PC-9 (cell line): ENCODE data around the gene TSC1. TPM values are rescaled to one million over a fixed set of nuclear protein-coding genes. Genes with fewer than 3 reads are reported as not detected.

Experiments
- BruUV-seq: library from RNA; stranded (reverse); fragments of 400-500 nt; replicated peaks from 2 replicates; lab custom pipeline; 2021; lab: Mats Ljungman, UMichigan
- CTCF ChIA-PET: fragments of 300-600 bp; sonication (Branson Sonifier 250); formaldehyde crosslinking; loops from one replicate; lab custom pipeline; 2022; ENCODE audit warnings: antibody characterized with exemption; lab: Charles Lee
- POLR2A ChIA-PET: fragments of 300-600 bp; sonication (Branson Sonifier 250); formaldehyde crosslinking; loops from one replicate; lab custom pipeline; 2022; ENCODE audit warnings: antibody characterized with exemption; ENCODE audit not compliant: unreplicated experiment; lab: Charles Lee
- DNase-seq, 2 experiments: peaks; one replicate each; pipeline versions ENCODE4 v3.0.0 to v3.0.0-alpha.2; 2015 to 2022; ENCODE audit warnings: mixed read lengths in 1 of 2
- H2AFZ ChIP-seq: fragments of 200-600 bp; sonication (generic); 2 replicates; pipeline ENCODE4 v1.8.1; 2017; ENCODE audit warnings: antibody characterized with exemption
- H3F3A ChIP-seq: fragments of 200-600 bp; sonication (generic); 2 replicates; pipeline ENCODE4 v1.8.1; 2017; ENCODE audit warnings: antibody characterized with exemption, mild to moderate bottlenecking, low read depth; ENCODE audit not compliant: insufficient read depth
- H3K27ac ChIP-seq: fragments of 200-600 bp; sonication (generic); 2 replicates; pipeline ENCODE4 v1.6.1; 2016; ENCODE audit warnings: mixed run types
- H3K27me3 ChIP-seq: fragments of 200-600 bp; sonication (generic); 2 replicates; pipeline ENCODE4 v1.6.1; 2016; ENCODE audit warnings: low read depth, mixed run types; ENCODE audit not compliant: insufficient read depth
- H3K36me3 ChIP-seq: fragments of 200-600 bp; sonication (generic); 2 replicates; pipeline ENCODE4 v1.6.1; 2016; ENCODE audit warnings: low read depth, mixed run types
- H3K4me1 ChIP-seq: fragments of 200-600 bp; sonication (generic); replicated peaks from 2 replicates; pipeline ENCODE4 v1.6.1; 2016; ENCODE audit warnings: mixed run types; ENCODE audit not compliant: insufficient read depth
- H3K4me2 ChIP-seq: fragments of 200-600 bp; sonication (generic); 2 replicates; pipeline ENCODE4 v1.6.1; 2017; ENCODE audit warnings: mixed run types
- H3K4me3 ChIP-seq: fragments of 200-600 bp; sonication (generic); 2 replicates; pipeline ENCODE4 v1.6.1; 2016; ENCODE audit warnings: mixed run types
- H3K79me2 ChIP-seq: fragments of 200-600 bp; sonication (generic); 2 replicates; pipeline ENCODE4 v1.6.1; 2017; ENCODE audit warnings: low read depth, mixed run types
- H3K9me2 ChIP-seq: fragments of 200-600 bp; sonication (generic); 2 replicates; pipeline ENCODE4 v1.8.1; 2017; ENCODE audit warnings: mild to moderate bottlenecking; ENCODE audit not compliant: insufficient read depth
- H3K9me3 ChIP-seq: fragments of 200-600 bp; sonication (generic); 2 replicates; pipeline ENCODE4 v1.8.1; 2016; ENCODE audit warnings: low read depth; ENCODE audit not compliant: insufficient read depth
- H4K20me1 ChIP-seq: fragments of 200-600 bp; sonication (generic); 2 replicates; pipeline ENCODE4 v1.8.1; 2017; ENCODE audit not compliant: insufficient read depth
- CTCF ChIP-seq: fragments of 200-600 bp; sonication (generic); conservative IDR thresholded peaks from 2 replicates; pipeline ENCODE4 v1.6.1; 2017; ENCODE audit warnings: mixed run types, antibody characterized with exemption, mild to moderate bottlenecking, moderate library complexity
- EZH2 ChIP-seq: fragments of 200-600 bp; sonication (generic); IDR thresholded peaks from 2 replicates; pipeline ENCODE4 v1.8.0; 2017; ENCODE audit warnings: antibody characterized with exemption, low read depth
- intact Hi-C: fragments of 100-400 bp; cut with micrococcal nuclease; formaldehyde crosslinking; loops from one replicate; pipeline ENCODE4 v1.10.0; 2022; ENCODE audit not compliant: unreplicated experiment
- total RNA-seq: library from RNA; stranded (reverse); gene quantifications from 2 replicates; pipeline ENCODE4 v1.2.3, GENCODE V29; 2021

Gene TSC1
- total RNA-seq, 1 experiment from 2014 or later, result 61.0 TPM

GRCh38 chr9:132986640-132987620 is 42.5 kb upstream of the TSC1 start:
- Histone ChIP-seq H3K27me3 (peaks cover 99% of the 10 kb centered on the region), H2AFZ (no peak overlapping the region)
- no TSS peak for BruUV-seq

DNA sequence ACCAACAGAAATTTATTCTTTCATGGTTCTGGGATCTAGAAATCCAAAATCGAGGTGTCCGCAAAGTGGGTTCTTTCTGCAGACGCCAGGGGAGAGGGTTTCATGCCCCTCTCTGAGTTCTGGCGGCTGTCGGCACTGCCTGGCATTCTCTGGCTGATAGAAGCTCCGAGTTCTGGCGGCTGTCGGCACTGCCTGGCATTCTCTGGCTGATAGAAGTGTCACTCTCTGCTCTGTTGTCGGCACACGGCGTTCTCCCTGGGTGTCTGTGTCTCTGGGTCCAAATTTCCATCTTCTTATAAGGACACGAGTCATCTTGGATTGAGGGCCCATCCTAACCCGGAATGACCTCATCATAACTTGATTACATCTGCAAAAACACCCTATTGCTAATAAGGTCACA is 41.7 kb upstream of the TSC1 start:
- no peaks in the 10 kb centered on the region for H3K9me3 ChIP-seq
- H3K27me3 ChIP-seq, result peaks cover 98% of the 10 kb centered on the region
- no peaks in the 10 kb centered on the region for H3K4me1 ChIP-seq
- H3F3A ChIP-seq, result no peaks in the 10 kb centered on the region
- H4K20me1 ChIP-seq, result no peaks in the 10 kb centered on the region
- no peak overlapping the region for H3K4me3 ChIP-seq
- no TSS peak for BruUV-seq
- H3K9me2 ChIP-seq, result no peaks in the 10 kb centered on the region
- no peak for TF ChIP-seq CTCF
- no peak for TF ChIP-seq EZH2
- DNase-seq, result no peak
- H3K79me2 ChIP-seq, result no peaks in the 10 kb centered on the region
- POLR2A ChIA-PET, result no interaction called here
- H3K4me2 ChIP-seq, result no peak overlapping the region
- H3K27ac ChIP-seq, result no peak overlapping the region
- intact Hi-C loops, result no loop called here
- no peaks in the 10 kb centered on the region for H3K36me3 ChIP-seq
- H2AFZ ChIP-seq, result no peak overlapping the region
- CTCF ChIA-PET, result no interaction called here

More at GRCh38 chr9:132986640-132987620, 42.5 kb upstream of the TSC1 start:
- intact Hi-C loops, result no loop called here
- TF ChIP-seq EZH2 (0 out of 2 replicates have a peak, but pooled peaks have one; percentile 34), CTCF (no peak)
- Histone ChIP-seq H3K79me2 (no peaks in the 10 kb centered on the region), H3K4me2 (no peak overlapping the region), H3K4me1 (no peaks in the 10 kb centered on the region), H4K20me1 (no peaks in the 10 kb centered on the region), H3K36me3 (no peaks in the 10 kb centered on the region), H3K9me2 (no peaks in the 10 kb centered on the region), H3K4me3 (no peak overlapping the region), H3K27ac (no peak overlapping the region), H3K9me3 (no peaks in the 10 kb centered on the region), H3F3A (no peaks in the 10 kb centered on the region)
- ChIA-PET CTCF (no interaction called here), POLR2A (no interaction called here)
- no peak for DNase-seq

- CTCF ChIA-PET, result no interaction called here
- Histone ChIP-seq H3K4me1 (no peaks in the 10 kb centered on the region), H3K36me3 (no peaks in the 10 kb centered on the region), H3K9me3 (no peaks in the 10 kb centered on the region), H3K9me2 (no peaks in the 10 kb centered on the region), H3K79me2 (no peaks in the 10 kb centered on the region), H3K27me3 (peaks cover 98% of the 10 kb centered on the region), H3K4me2 (no peak overlapping the region), H4K20me1 (no peaks in the 10 kb centered on the region), H2AFZ (no peak overlapping the region), H3K27ac (no peak overlapping the region), H3F3A (no peaks in the 10 kb centered on the region), H3K4me3 (no peak overlapping the region)
- POLR2A ChIA-PET, result no interaction called here
- TF ChIP-seq EZH2 (no peak), CTCF (no peak)
- BruUV-seq, result no TSS peak
- no peak for DNase-seq
- intact Hi-C loops, result no loop called here
Measured at GRCh38 chr9:132985489-132985888, 41.1 kb upstream of the TSC1 start.
